DMS 273 (cell line): ENCODE results near the gene CST9.
"Not testable (repeated sequence)": the region's sequence is repeated elsewhere in the genome, so short reads cannot be mapped to it uniquely, and the experiment has no call there.

Experiments
- DNase-seq: peaks from one replicate; lab custom pipeline; 2025; ENCODE audit not compliant: unreplicated experiment; lab: John Stamatoyannopoulos, UW

The CST9 gene

DNA sequence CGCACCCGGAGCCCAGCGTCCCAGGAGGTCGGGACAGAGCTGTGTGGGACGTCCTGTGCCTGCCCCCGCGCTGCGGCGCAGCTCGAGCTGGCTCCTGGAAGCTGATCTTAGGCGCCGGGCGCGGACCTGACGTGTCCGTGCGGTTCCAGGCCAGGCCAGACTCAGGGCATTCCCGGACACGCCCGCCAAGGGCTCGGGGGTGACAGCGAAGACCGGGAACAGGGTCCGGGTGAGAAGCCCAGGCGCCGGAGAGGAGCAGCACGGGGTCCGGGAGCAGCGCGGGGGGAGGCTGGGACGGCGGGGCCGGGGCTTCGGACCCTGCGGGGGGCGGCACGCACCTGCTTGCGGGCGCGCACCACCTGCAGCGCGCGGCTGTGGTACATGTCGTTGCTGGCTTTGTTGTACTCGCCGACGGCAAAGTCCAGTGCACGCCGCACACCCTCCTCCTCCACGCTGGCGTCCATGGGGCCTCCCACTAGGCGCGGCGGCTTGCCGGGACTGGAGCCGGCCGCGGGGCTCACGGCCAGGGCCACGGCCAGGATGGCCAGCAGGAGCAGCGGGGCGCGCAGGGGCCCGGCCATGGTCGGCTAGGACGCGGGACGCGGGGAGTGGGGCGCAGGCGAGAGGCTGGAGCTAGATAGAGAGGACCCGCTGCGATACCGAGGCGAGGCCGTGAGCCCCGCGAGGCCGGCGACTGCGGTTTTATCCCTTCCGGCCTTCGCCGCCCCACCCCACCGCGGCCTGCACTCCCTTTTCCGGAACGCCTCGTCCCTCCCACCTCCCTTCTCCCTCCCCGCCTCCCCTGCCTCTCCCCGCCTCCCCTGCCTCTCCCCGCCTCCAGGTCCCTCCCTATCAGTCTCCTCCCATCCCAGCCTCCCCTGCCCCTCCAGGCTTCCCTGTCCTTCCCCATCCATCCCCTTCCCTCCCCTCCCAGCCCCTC, 31.8 kb upstream of the CST9 start, which contains the start of gene CST3:
Gene CST3, minus strand, starts transcription at position 674 of the 940 bp plus-strand sequence. Its CDS starts 93 bp downstream, at position 581.
- peak; percentile 93 for DNase-seq

- no peak for DNase-seq
Measured at GRCh38 chr20:23636908-23637281, 31.2 kb upstream of the CST9 start.

DNA sequence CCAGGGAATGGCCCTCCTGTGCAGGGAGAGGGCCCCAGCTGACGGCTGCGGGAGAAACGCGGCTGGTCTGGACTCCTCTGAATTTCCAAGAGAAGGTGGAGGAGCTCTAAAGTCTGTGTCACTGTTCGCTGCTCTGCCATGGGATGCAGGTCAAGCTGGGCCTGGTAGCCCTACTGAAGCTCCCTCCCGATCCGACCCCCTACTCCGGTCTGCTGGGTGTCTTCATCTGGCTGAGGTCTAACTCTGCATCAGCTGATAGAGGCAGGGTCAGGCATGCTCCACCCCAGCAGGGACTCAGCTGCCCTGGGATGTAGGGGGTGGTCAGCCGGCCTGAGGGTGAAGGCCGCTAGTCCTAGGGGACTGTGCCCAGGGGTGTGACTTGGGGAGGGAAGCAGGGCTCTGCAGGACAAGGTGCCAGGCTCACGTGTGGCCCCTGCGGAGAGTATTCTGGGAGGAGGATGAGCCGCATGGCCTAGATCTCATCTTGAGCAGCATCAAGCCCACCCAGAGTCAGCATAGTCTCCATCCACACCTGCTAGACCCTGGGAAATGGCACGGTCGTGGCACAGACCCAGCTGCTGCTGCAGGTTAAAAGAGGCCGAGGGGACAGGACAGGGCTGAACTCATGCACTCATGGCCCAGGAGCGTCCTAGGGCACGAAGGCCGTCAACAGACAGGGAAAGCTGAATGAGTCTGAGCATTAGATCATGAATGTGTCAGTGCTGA, 30.6 kb upstream of the CST9 start:
- no peak for DNase-seq

GRCh38 chr20:23635768-23636090, 30.0 kb upstream of the CST9 start:
- DNase-seq, result not testable (repeated sequence)

GRCh38 chr20:23634985-23635767, 29.5 kb upstream of the CST9 start:
- DNase-seq, result no peak

GRCh38 chr20:23634044-23634801, 28.5 kb upstream of the CST9 start:
- no peak for DNase-seq

DNA sequence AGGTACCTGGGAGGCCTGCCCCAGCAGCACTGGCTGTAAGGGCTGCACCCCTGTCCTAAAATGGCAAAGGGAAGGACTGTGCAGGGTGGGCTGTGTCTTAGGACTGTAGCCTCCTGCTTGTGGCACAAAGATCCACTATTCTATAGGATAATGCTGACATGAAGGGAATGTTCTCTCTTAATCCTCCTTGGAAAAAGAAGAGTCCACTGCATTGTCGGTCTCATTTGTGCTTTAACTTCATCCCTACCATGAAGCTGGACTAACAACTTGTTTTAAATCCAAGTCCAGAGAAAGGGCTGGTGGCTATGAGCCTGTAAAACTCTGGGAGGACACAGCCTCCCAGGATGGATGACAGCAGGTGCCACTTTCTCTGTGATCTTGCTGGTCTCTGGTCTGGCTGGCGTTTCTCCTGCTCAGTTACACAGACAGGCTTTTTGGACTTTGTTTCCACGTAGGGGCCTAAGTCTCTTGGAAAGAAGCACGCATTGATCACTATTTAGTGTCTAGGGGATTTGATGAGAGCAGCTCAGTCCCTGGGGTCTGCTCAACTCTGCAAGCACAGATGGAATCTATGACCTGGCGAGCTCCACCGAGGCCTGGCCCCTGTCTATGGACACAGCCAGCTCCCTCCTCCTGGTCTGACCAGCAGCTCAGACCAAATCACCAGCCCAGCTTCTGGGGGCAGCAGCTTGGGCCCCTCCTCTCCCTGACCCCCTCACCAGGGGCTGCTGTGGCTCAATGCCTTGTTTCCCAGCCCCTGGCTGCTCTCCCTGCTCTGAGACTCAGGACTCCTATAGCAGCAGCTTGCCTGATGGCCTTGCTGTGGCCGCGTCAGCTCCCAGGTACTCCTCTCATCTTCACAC, 27.2 kb upstream of the CST9 start:
- no peak for DNase-seq

DNA sequence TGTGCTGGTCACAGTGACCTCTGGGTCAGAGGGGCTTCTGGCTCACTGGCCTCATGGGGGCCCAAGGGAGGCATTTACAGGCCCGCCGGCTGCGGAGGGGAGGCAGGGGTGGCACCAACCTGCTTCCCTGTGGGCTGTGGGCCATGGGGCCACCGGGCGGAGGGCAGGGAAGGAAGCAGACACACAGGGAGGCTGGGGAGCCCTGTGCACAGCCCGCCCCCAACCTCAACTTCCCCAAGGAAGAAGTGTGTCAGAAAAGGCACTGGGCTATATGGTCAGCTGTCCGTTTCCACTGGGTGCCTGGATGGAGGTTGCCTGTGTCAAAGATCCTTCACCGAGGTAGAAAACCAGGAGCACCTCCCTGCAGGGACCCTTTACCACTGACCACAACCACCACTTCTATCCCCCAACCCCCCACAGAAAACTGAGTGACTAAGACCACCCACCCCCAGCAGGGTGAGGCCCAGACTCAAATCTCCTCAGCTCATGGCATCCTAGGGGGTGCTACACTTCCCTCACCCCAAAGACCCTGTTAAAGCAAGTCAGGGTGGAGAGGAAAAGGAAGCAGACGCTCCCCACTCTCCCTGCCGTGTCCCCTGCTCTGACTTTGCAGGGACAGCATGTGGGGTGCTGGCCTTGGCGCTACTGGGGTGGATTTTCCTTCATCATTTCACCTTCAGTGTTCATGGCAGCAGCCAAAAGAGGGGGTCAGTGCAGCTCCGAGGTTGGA, 26.4 kb upstream of the CST9 start:
- DNase-seq, result no peak

- no peak for DNase-seq
Measured at GRCh38 chr20:23631226-23631822, 25.6 kb upstream of the CST9 start.

GRCh38 chr20:23630392-23630849, 24.7 kb upstream of the CST9 start:
- no peak for DNase-seq

- no peak for DNase-seq
Measured at GRCh38 chr20:23629542-23630391, 24.1 kb upstream of the CST9 start.

GRCh38 chr20:23629017-23629541, 23.4 kb upstream of the CST9 start:
- DNase-seq, result no peak

DNA sequence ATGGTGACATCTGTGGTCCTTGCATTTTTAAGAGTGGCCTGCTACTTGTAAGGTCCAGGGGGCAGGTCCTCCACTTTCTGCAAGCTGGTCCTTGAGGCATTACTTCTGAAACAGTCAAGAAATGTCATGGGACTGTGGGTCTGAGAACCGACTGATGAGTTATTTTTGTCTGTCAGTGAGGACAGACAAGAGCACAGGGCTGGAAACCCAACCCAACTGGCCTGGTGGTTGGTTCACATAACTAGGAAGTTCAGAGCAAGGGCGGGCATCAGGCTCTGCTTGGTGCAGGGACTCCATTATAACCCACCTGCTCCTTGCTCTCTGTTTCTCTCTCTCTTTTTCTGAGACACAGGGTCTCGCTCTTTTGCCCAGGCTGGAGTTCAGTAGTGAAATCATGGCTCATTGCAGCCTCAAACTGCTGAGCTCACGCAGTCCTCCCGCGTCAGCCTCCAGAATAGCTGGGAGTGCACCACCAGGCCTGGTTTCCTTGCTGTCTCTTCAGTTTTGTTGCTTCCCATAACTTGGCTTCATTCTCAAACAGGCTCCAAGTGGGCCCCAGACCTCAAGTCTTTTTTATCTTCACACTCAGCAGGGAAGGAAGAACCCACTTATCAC, 22.8 kb upstream of the CST9 start:
- no peak for DNase-seq

DNA sequence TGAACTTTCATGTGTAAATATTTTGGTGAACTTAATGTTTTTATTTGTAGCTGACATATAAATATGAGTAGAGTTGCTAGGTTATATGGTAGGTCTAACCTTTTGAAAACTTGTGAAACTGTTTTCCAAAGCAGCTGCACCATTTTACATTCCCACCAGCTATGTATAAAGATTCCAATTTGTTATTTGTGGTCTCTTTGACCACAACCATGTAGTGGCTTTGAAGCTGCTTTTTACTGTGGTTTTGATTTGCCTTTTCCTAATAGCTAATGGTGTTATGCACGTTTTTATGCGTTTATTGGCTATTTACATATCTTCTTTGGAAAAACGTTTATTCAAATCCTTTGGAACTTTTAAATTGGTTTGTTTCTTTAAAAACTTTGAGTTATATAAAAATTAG, 21.8 kb upstream of the CST9 start:
- no peak for DNase-seq

DNA sequence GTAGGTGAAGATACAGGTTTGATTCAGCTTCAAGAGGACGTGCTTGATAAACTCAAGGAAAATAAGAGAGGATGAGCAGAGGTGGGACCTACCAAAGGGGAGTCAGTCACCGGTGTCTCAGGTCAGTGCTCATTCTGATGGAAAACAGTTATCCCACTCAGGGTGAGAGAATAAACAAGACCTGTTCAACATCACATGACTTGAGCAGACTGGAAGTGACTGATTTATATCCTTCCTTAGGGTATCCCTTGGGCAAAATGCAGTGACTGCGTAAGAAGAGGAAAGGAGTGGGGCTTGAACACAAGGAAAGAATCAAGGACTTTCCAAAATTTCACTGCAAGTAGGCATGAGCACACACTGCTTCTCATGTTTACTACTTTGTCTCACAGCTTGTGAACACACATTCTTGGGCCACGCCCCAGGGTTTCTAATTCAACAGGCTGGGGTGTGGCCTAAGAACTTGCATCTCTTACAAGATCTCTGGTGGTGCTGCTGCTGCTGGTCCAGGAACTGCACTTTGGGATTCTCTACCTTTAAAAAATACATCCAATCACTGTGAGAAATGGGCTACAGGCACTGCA, 20.4 kb upstream of the CST9 start:
- peak; percentile 56 for DNase-seq

GRCh38 chr20:23625236-23625964, 19.7 kb upstream of the CST9 start:
- DNase-seq, result no peak
